ENCODE data around the gene C19orf47.
"Not testable (repeated sequence)": the region's sequence is repeated elsewhere in the genome, so short reads cannot be mapped to it uniquely, and the experiment has no call there.

Gene C19orf47

DNA sequence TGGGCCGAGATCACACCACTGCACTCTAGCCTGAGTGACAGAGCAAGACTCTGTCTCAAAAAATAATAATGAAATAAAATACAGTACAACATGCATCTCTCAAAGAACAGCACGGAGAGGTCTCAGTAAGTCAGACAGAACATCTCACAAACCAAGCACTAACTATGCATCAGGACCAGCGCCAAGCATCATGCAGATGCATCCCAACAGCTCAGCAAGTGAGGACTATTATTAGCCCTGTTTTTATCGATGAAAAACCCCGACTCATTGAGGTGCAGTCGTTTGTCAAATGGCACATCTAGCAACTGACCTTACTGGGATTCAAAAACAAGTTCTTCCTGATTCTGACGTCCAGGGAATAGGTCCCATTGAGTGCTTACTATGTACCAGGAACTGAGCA, 3.8 kb downstream of the C19orf47 start:
- DNase-seq, result no peak

DNA sequence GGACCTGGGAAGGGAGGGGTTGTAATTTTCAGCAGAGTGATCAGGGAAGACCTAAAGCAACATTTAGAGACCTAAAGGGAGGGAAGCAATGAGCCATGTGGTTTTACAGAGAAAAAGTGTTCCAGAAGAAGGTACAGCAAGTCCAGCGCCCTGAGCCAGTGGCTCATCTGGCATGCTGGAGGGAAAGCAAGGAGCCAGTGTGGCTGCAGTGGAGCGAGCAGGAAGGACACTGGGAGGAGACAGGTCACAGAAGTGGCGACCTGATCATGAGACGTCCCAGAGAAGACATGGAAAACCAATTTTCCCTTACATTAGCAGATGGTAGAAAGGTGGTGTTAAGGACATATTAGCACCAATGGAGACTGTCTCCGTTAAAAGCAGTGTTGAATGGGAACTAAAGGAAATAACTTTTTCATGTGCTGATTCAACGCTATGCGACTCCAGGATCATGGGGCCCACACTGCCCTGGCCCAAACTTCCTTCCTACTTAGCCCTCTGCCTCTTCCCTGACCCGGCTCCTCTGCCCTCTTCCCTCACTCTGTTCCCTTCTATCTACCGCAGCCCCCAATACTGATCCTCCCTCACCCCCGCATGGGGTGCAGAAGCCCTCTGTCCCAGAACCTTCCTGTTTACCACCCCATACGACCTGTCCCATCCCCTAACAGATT, 5.4 kb downstream of the C19orf47 start:
- no peak for DNase-seq

DNA sequence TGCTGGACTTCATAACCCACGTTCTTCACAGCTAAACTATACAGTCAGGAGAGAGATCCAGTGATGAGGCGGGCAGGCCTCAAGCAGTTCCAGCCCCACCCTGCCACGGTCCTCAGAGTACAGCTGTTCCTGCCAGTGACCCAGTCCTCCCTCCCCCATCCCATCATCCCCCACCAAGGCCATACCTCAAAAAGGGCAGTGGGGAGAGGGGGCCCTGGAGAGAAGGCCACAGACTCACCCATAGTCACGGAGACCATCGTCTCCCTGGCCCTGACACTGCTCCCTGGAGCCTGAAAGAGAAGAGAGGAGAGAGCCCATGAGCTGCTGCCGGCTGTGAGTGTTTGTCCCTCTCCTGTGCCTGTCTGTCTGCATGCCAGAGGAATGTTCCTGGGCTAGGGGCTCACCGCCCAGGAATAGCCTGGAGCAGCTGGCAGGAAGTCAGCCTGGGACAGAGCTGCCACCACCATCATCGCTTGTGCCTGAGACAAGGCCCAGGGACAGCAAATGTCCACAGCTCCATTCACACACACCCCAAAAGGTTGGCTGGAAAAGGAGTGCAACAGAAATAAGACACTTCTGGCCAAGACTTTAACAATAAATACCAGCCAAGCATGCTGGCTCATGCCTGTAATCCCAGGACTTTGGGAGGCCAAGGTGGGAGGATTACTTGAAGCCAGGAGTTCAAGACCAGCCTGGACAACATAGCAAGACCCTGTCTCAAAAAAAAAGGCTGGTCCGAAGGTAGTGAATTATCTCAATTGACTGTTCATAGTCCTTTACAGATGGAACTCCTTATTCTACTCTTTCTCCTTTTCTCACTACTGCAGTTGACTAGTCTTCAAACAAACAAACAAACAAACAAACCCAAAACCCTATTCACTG, 6.4 kb downstream of the C19orf47 start:
- no peak for DNase-seq

GRCh38 chr19:40339018-40339728, 9.0 kb downstream of the C19orf47 start:
- no peak for DNase-seq

DNA sequence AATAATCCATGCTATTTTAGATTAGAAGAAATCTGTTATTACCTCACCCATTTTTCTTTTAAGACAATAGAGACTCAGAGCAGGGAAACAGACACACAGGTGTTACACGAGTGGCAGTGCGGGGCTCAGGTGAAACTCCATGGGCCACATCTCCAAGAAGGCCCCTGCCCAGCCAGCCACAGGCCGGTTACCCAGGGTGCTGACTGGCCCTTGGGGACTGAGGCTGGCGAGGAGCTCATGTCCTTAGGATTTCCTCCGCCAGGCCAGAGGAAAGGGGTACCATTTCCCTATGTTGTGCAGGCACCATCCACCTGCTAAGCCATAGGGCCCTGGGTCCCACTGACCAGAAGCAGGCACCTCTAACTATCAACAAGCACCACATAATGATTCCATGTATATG, 10.6 kb downstream of the C19orf47 start:
- no peak for DNase-seq

DNA sequence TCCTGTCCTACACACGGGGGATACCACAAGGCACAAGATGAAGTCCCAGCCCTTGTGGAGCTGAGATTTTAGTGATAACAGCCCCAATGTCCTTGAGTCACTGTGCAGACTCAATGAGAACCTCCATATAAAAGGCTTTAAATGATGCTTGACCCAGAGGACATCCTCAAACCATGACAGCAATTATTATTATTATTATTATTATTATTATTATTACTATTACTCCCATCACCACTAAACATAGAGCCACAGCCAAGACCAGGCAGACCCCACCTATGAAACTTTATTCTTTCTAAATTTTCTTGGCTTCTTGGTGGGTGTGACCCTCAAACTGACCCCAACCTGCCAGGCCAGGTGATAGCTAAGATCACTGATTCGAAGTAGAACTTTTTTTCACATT, 11.1 kb downstream of the C19orf47 start:
- DNase-seq, result no peak

DNA sequence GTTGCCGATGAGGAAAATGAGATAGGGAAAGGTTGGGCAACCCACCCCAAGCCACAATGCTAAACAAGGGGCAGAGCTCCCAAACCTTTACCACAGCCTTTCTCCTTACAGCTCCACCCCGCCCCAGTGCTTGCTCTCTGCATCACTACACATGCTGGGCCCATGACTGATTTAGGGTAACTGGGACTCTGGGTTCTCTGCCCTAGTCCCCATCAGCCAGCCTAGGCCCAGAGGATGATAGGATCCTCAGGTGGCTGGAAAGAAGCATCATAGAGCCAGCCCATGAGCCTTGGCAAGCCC, 11.6 kb downstream of the C19orf47 start:
- no peak for DNase-seq

DNA sequence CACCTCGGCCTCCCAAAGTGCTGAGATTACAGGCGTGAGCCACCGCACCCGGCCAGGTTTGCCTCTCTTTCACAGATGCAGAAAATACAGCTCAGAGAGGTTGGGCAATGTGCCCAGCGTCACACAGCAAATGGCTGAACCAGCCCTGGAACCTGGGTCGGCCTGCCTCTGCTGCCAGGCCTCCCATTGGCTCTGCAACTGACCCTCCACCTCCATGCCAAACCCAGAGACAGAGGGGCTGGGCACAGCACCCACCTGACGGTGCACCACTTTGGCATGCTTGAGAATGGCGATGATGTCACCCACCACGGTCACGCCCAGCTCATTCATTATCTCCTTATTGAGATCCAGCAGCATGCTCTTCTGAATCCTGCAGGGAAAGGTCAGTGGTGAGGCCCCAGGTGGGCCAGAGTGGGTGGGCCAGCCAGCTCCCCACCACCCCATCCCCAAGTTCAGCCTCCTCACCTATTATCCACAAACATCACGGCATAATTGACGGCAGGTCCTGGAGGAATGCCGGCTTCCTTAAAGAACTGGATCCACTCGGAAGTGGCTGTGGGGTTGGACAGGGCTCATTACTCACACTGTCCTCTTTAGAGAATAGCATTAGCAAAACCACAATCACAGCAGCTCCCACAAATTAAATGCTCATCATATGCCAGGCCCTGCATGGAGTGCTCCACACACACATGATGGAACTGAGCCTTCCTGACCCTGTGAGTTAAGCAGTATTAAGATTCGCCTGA, 12.2 kb downstream of the C19orf47 start:
- no peak for DNase-seq

DNA sequence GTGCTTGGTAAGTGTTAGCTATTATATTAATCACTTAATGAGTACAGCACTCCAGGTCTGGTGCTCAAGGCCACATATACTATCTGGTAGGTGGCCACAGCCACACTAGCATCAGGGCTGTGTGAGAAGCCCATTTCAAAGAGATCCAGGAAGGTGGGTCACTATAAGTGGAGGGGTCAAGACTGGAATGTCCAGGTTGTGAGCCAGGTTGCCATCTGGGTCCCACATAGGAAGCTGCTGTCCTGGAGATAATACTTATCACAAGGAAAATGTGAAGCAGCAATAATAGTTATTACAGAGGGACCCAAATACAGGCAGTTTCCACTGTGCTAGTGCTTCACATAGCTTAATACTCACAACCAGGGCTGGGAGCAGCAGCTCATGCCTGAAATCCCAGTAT, 13.1 kb downstream of the C19orf47 start:
- DNase-seq, result no peak

DNA sequence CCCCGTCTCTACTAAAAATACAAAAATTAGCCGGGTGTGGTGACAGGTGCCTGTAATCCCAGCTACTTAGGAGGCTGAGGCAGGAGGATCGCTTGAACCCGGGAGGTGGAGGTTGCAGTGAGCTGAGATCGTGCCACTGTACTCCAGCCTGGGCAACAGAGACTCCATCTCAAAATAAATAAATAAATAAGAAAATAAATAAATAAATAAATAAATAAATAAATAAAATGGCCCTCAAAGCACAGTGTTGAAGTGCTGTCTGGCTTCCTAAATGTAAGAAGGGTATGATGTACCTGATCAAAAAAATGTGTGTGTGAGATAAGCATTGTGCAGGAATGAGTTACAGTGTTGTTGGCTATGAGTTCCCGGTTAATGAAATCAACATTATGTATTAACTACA, 15.1 kb downstream of the C19orf47 start:
- not testable (repeated sequence) for DNase-seq

GRCh38 chr19:40332669-40333068, 15.5 kb downstream of the C19orf47 start:
- no peak for DNase-seq

DNA sequence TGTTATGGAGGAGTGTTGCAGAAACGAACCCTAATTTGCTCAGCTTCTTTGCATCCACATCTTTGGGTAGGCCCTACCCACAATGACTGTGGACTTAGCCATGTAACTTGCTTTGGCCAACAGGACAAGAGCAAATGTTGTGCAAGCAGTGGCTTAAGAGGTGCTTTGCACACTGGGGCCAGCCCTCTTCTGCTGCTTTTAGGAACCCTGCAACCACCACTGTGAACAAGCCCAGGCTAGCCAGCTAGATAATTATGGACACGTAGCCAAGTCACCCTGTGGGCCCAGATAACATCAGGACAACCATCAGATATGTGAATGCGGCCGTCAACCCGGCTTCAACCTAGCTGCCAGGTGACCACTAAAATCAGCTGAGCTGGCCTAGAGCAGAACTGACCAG, 17.1 kb downstream of the C19orf47 start:
- no peak for DNase-seq

DNA sequence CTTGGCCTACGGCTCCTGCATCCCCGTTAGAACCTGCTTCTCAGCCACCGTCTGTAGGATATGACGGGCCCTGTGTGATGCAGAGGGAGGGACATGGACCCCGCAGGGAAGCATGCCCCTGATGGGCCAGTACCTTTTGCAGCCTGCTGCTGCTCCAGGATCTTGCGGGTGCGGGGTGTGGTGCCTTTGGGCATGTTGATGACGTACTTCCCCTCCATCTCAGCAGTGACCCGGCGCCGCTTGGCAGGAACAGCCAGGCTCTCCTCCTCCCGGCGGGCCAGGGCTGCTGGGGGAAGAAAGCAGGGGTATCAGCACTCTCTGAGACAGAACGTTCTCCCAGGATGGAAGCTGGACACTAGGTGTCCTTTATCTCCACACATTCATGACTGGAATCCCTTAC, 22.0 kb downstream of the C19orf47 start:
- DNase-seq, result no peak

DNA sequence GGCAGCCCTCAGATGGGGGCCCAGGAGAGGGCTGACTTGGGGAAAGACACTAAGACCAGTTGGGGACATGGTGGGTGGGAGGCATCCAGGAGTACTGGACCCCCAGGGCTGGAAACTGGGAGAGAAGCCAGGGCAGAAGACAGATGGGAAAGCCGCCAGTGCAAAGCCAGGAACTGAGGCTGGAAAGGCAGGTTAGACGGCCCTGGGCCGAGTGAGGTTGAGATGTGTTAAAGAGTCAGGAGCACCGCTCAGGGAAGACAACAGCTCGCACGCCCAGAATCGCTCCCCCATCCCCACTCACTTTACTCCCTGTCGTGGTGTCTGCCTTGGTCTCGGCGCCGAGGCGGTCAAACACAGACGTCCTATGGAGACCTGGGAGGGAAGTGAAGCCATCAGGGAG, 24.5 kb downstream of the C19orf47 start:
- no peak for DNase-seq

GRCh38 chr19:40322951-40323615, 25.1 kb downstream of the C19orf47 start:
- no peak for DNase-seq

- no peak for DNase-seq
Measured at GRCh38 chr19:40322271-40322610, 26.0 kb downstream of the C19orf47 start.

DNA sequence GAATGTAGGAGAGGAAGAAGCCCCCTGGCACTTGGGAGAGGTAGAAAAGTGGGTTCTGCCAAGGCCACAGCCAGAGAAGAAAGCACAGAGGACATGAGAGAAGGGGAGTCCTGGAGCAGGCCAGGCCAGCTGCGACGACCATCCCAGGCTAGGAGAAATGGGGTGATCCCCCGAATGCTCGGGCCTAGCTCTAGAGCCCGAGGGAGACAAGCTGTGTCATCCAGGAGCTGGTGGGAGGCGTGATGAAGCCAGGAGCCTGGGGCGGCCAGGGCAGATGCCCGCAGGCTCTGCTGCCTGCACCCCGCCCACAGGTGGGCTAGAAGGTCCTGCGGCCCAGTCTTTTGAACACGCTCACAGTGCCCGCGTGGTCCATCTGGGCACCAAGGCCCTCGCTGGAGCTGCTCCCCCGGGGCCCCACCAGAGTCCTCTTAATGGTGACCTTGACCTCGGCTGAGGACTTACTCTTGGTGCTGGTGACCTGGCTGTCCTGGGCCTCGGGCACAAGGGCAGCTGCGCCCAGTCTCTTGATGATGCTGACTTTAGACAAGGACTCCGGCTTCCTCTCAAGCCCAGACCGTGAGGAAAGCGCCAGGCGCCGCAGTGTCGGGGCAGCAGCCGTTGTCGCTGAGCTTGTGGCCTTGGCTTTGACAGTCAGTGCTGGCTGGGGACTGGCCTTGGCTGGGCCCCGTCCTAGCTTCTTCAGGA, 26.5 kb downstream of the C19orf47 start:
- no peak for DNase-seq

DNA sequence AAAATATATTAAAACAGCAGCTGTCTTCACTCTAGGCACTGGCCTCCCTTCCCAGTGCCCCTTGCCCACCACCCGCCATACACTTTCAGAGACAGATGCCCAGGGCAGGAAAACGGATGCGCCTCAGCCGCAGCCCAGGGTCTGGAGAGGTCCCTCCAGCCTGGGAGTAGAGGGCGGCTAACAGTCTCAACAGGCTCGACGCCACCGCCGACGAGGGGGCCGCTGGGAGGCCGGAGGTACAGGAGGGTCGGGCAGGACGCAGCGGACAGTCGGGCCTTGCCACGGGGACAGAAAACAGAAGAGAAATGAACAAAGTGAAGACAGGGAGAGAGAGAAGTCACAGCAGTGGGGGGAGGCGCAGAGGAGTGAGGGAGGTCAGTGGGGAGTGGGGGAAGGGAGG, 27.1 kb downstream of the C19orf47 start:
- no peak for DNase-seq

DNA sequence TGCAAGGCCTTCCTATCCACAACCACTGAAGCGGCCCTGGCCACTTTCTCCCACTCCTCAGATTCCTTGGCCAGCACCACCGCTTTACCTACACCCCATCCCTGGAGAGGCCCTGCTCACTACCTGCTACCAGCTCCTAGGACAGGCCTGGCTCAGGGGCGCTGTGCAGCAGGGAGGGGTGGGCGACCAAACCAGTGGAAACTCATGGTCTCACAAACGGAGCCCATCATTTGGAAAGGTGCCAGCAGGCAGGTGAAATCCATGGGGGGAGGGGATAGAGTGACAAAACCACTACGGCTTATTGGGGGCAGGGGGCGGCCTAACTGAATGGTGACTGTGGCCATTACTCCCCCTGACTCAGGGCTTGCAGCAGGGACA, 27.6 kb downstream of the C19orf47 start:
- no peak for DNase-seq

DNA sequence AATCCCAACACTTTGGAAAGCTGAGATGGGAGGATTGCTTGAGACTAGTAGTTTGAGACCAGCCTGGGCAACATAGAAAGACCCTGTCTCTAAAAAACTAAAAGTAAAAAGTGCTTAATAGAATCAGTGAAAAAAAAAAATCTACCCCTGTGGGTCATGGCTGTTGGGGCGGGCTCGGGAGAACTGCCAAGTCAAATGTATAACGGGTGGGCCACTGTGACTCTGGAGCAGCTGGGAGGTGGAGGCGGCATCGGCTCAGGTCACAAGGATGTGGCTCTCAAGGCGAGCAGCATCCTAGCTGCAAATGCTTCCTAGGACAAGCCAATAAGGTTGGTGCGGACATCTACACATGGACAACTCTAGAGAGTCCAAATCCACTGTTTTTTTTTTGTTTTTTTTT, 30.9 kb downstream of the C19orf47 start:
- DNase-seq, result no peak

- no peak for DNase-seq
Measured at GRCh38 chr19:40315812-40316470, 32.3 kb downstream of the C19orf47 start.

DNA sequence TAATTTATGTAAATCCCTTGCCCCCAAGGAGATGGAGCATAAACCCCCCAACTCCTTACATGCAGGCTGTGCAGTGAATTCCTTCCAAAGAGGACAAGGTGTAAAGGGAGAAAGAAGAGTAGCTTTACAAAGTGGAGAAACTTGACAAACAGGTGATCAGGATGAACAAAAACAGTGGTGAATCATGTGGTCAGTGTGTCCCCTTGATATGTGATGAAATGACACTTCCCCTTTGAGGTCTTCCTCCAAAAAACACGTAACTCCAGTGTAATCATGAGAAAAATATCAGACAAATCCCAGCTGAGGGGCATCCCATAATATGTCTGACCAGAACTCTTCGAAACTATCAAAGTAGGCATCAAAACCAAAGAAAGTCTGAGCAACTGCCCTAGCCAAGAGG, 33.5 kb downstream of the C19orf47 start:
- DNase-seq, result no peak
